H9 (cell line): ENCODE data around the gene INTS6L. TPM values are rescaled to one million over a fixed set of nuclear protein-coding genes. Genes with fewer than 3 reads are reported as not detected.

ENCODE experiments used
- DNase-seq: peaks from one replicate; pipeline ENCODE4 v3.0.0-alpha.2; 2017
- H2AFZ ChIP-seq: one replicate; pipeline ENCODE4 v1.6.1; 2013; ENCODE audit warnings: mild to moderate bottlenecking, low read length, control low read depth, moderate library complexity
- H2AK5ac ChIP-seq: 2 replicates; pipeline ENCODE4 v1.6.1; 2013; ENCODE audit warnings: low read length, control low read depth, mixed read lengths; ENCODE audit not compliant: insufficient read length
- H2BK120ac ChIP-seq: one replicate; pipeline ENCODE4 v1.6.1; 2013; ENCODE audit warnings: low read depth, mild to moderate bottlenecking, low read length, control low read depth, inconsistent platforms; ENCODE audit not compliant: poor library complexity, severe bottlenecking
- H2BK12ac ChIP-seq: 2 replicates; pipeline ENCODE4 v1.6.1; 2013; ENCODE audit warnings: low read length, control low read depth, mixed read lengths, low read depth; ENCODE audit not compliant: insufficient read length
- H2BK15ac ChIP-seq: 2 replicates; pipeline ENCODE4 v1.6.1; 2013; ENCODE audit warnings: low read depth, low read length, control low read depth
- H2BK20ac ChIP-seq: one replicate; pipeline ENCODE4 v1.6.1; 2013; ENCODE audit warnings: low read depth, mild to moderate bottlenecking, low read length, control low read depth, inconsistent platforms; ENCODE audit not compliant: poor library complexity, severe bottlenecking
- H2BK5ac ChIP-seq: 2 replicates; pipeline ENCODE4 v1.6.1; 2013; ENCODE audit warnings: low read length, control low read depth, mixed read lengths; ENCODE audit not compliant: insufficient read length
- H3K14ac ChIP-seq: 2 replicates; pipeline ENCODE4 v1.6.1; 2013; ENCODE audit warnings: low read length, control low read depth; ENCODE audit not compliant: insufficient read depth
- H3K18ac ChIP-seq: 2 replicates; pipeline ENCODE4 v1.6.1; 2013; ENCODE audit warnings: low read depth, mild to moderate bottlenecking, mixed read lengths, low read length, control low read depth; ENCODE audit not compliant: insufficient read length
- H3K23ac ChIP-seq: 2 replicates; pipeline ENCODE4 v1.6.1; 2013; ENCODE audit warnings: low read length, control low read depth, mixed read lengths, low read depth; ENCODE audit not compliant: insufficient read length
- H3K23me2 ChIP-seq: 2 replicates; pipeline ENCODE4 v1.6.1; 2013; ENCODE audit warnings: low read depth, mild to moderate bottlenecking, mixed read lengths, low read length, control low read depth; ENCODE audit not compliant: insufficient read length, poor library complexity, severe bottlenecking
- H3K27ac ChIP-seq: 2 replicates; pipeline ENCODE4 v1.5.1; 2013; ENCODE audit warnings: low read length, control low read depth, mixed read lengths, low read depth; ENCODE audit not compliant: insufficient read length
- H3K27me3 ChIP-seq: 2 replicates; pipeline ENCODE4 v1.6.1; 2013; ENCODE audit warnings: low read length, control low read depth, inconsistent platforms; ENCODE audit not compliant: insufficient read depth
- H3K4ac ChIP-seq: 2 replicates; pipeline ENCODE4 v1.6.1; 2013; ENCODE audit warnings: low read depth, mild to moderate bottlenecking, control low read depth, inconsistent platforms, low read length, moderate library complexity
- H3K4me1 ChIP-seq: 2 replicates; pipeline ENCODE4 v1.6.1; 2013; ENCODE audit warnings: low read length, control low read depth, inconsistent platforms; ENCODE audit not compliant: insufficient read depth
- H3K4me2 ChIP-seq: 2 replicates; pipeline ENCODE4 v1.6.1; 2013; ENCODE audit warnings: low read length, control low read depth, mixed read lengths; ENCODE audit not compliant: insufficient read length, insufficient read depth
- H3K56ac ChIP-seq: 2 replicates; pipeline ENCODE4 v1.6.1; 2013; ENCODE audit warnings: low read depth, mild to moderate bottlenecking, mixed read lengths, low read length, control low read depth; ENCODE audit not compliant: insufficient read length
- H3K79me1 ChIP-seq: 2 replicates; pipeline ENCODE4 v1.6.1; 2013; ENCODE audit warnings: low read depth, mild to moderate bottlenecking, moderate library complexity, low read length, control low read depth, inconsistent platforms; ENCODE audit not compliant: insufficient read depth, poor library complexity, severe bottlenecking
- H3K79me2 ChIP-seq: 2 replicates; pipeline ENCODE4 v1.6.1; 2013; ENCODE audit warnings: low read length, control low read depth, inconsistent platforms; ENCODE audit not compliant: insufficient read depth
- H3K9ac ChIP-seq: 2 replicates; pipeline ENCODE4 v1.6.1; 2013; ENCODE audit warnings: low read length, control low read depth, mixed read lengths; ENCODE audit not compliant: insufficient read length; ENCODE audit errors: extremely low read depth
- H3K9me3 ChIP-seq: one replicate; pipeline ENCODE4 v1.6.1; 2013; ENCODE audit warnings: low read depth, low read length, inconsistent platforms; ENCODE audit not compliant: control insufficient read depth
- H3T11ph ChIP-seq: one replicate; pipeline ENCODE4 v1.6.1; 2013; ENCODE audit warnings: mild to moderate bottlenecking, low read length, control low read depth, inconsistent platforms
- H4K20me1 ChIP-seq: one replicate; pipeline ENCODE4 v1.6.1; 2013; ENCODE audit not compliant: control insufficient read depth, insufficient read length, insufficient read depth
- H4K5ac ChIP-seq: 2 replicates; pipeline ENCODE4 v1.6.1; 2013; ENCODE audit warnings: low read depth, mild to moderate bottlenecking, mixed read lengths, low read length, control low read depth; ENCODE audit not compliant: insufficient read length
- H4K8ac ChIP-seq: replicated peaks from 2 replicates; pipeline ENCODE4 v1.6.1; 2013; ENCODE audit warnings: low read length, control low read depth, mixed read lengths, low read depth; ENCODE audit not compliant: insufficient read length
- H4K91ac ChIP-seq: 2 replicates; pipeline ENCODE4 v1.6.1; 2013; ENCODE audit warnings: low read depth, mild to moderate bottlenecking, moderate library complexity, mixed read lengths, low read length, control low read depth; ENCODE audit not compliant: insufficient read length
- H3K27ac Mint-ChIP-seq, 3 experiments: 2 replicates in 2 of 3; 3 replicates in 1 of 3; pipeline ENCODE4 v1.8.0; 2020 to 2021; ENCODE audit warnings: mixed read lengths in 3 of 3, mild to moderate bottlenecking in 1 of 3, moderate library complexity in 1 of 3
- H3K27me3 Mint-ChIP-seq: 2 replicates; pipeline ENCODE4 v1.8.0; 2021; ENCODE audit warnings: low read depth, mild to moderate bottlenecking, moderate library complexity, mixed read lengths
- H3K36me3 Mint-ChIP-seq, 3 experiments: 2 replicates in 2 of 3; 3 replicates in 1 of 3; pipeline ENCODE4 v1.8.0; 2020 to 2021; ENCODE audit warnings: low read depth in 3 of 3, mixed read lengths in 3 of 3; ENCODE audit not compliant: insufficient read depth in 1 of 3
- H3K4me1 Mint-ChIP-seq, 2 experiments: 2 replicates each; pipeline ENCODE4 v1.8.0; 2020; ENCODE audit warnings: mixed read lengths in 2 of 2
- H3K4me3 Mint-ChIP-seq, 2 experiments: 2 replicates in 1 of 2; 3 replicates in 1 of 2; pipeline ENCODE4 v1.8.0; 2020 to 2021; ENCODE audit warnings: mild to moderate bottlenecking in 2 of 2, mixed read lengths in 2 of 2, moderate library complexity in 1 of 2
- H3K9me3 Mint-ChIP-seq, 2 experiments: 2 replicates in 1 of 2; 3 replicates in 1 of 2; pipeline ENCODE4 v1.8.0; 2020; ENCODE audit warnings: mild to moderate bottlenecking in 2 of 2, mixed read lengths in 2 of 2, moderate library complexity in 1 of 2
- WGBS: extraction: QIAGEN DNeasy Blood & Tissue Kit; methylation state at CpG from one replicate; pipeline ENCODE4 v1.1.7; 2013; ENCODE audit warnings: missing lambda C conversion rate, low lambda C conversion rate, mixed read lengths; ENCODE audit not compliant: insufficient read length; ENCODE audit errors: extremely low coverage; 5-methylcytosine and 5-hydroxymethylcytosine counted together
- total RNA-seq: library from RNA; stranded (reverse); gene quantifications from 2 replicates; pipeline ENCODE4 v1.2.1, GENCODE V29; 2021
- TF ChIP-seq, protein P1 (sequence below): fragments of 200-600 bp; sonication (generic); conservative IDR thresholded peaks from 3 replicates; pipeline ENCODE4 v1.8.0; 2021; ENCODE audit warnings: antibody characterized with exemption, mild to moderate bottlenecking

Gene INTS6L
- total RNA-seq, 1 experiment from 2014 or later = 7.8 TPM

DNA sequence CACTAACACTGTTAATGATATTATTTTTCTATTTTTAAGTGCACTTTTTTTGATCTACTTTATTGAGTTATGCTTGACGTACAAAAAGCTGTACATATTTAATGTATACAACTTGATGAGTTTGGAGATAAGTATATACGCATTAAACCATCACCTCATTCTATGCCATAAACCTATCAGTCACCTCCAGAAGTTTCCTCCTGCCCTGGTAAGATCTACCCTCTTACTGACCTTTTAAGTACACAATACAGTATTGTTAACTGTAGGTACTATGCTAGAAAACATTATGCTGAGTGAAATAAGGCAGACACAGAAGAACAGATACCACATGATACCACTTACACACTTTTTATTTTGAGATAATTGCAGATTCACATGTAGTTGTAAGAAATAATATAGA lies 36.9 kb downstream of the INTS6L start:
- Histone ChIP-seq H3K4me1 (no peaks in the 10 kb centered on the region), H2AFZ (no peak overlapping the region), H3K23ac (no peak overlapping the region), H3K18ac (no peak overlapping the region), H2BK5ac (no peak overlapping the region), H3K79me2 (no peaks in the 10 kb centered on the region), H2BK120ac (no peak overlapping the region), H3K9me3 (peaks cover 8% of the 10 kb centered on the region), H3K56ac (no peak overlapping the region), H3K23me2 (no peaks in the 10 kb centered on the region), H4K20me1 (no peaks in the 10 kb centered on the region), H3K27me3 (no peaks in the 10 kb centered on the region), H3K14ac (no peak overlapping the region), H4K5ac (no peak overlapping the region), H3K79me1 (no peaks in the 10 kb centered on the region), H2AK5ac (no peak overlapping the region), H2BK20ac (no peak overlapping the region), H3T11ph (no peak overlapping the region), H3K4me2 (no peak overlapping the region), H3K9ac (no peak overlapping the region), H4K8ac (no peak overlapping the region), H4K91ac (no peak overlapping the region), H3K27ac (no peak overlapping the region), H2BK15ac (no peak overlapping the region), H2BK12ac (no peak overlapping the region), H3K4ac (no peak overlapping the region)
- peaks cover 0 to 15% (median 0%) of the 10 kb centered on the region in 3 experiments; a peak in 5 of 7 replicates for H3K36me3 Mint-ChIP-seq
- no peaks in the 10 kb centered on the region for H3K27me3 Mint-ChIP-seq
- peaks cover 16 to 17% of the 10 kb centered on the region in 2 experiments for H3K4me1 Mint-ChIP-seq
- TF ChIP-seq, protein P1, sequence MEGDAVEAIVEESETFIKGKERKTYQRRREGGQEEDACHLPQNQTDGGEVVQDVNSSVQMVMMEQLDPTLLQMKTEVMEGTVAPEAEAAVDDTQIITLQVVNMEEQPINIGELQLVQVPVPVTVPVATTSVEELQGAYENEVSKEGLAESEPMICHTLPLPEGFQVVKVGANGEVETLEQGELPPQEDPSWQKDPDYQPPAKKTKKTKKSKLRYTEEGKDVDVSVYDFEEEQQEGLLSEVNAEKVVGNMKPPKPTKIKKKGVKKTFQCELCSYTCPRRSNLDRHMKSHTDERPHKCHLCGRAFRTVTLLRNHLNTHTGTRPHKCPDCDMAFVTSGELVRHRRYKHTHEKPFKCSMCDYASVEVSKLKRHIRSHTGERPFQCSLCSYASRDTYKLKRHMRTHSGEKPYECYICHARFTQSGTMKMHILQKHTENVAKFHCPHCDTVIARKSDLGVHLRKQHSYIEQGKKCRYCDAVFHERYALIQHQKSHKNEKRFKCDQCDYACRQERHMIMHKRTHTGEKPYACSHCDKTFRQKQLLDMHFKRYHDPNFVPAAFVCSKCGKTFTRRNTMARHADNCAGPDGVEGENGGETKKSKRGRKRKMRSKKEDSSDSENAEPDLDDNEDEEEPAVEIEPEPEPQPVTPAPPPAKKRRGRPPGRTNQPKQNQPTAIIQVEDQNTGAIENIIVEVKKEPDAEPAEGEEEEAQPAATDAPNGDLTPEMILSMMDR = no peak
- peaks cover 45 to 52% of the 10 kb centered on the region in 2 experiments for H3K9me3 Mint-ChIP-seq
- WGBS = no CpG with 5 or more reads among the region's 2 CpGs
- DNase-seq = no peak
- no peak overlapping the region for H3K27ac Mint-ChIP-seq
- H3K4me3 Mint-ChIP-seq = no peak overlapping the region
